Right hindlimb (tissue), 1 donor: ENCODE measurements around the gene BMP7.

Experiments
- DNase-seq: peaks from one replicate; pipeline ENCODE4 v3.0.0-alpha.2; 2018

Gene BMP7

GRCh38 chr20:57224641-57225138 is 41.8 kb downstream of the BMP7 start:
- peak; percentile 85 for DNase-seq

- DNase-seq: peak; percentile 76
Measured at GRCh38 chr20:57223648-57224489, 42.6 kb downstream of the BMP7 start.

- no peak for DNase-seq
Measured at GRCh38 chr20:57222631-57222950, 43.9 kb downstream of the BMP7 start.

- no peak for DNase-seq
Measured at GRCh38 chr20:57221916-57222630, 44.4 kb downstream of the BMP7 start.

GRCh38 chr20:57220337-57221145 is 45.9 kb downstream of the BMP7 start:
- peak; percentile 66 for DNase-seq

GRCh38 chr20:57219071-57219677 is 47.3 kb downstream of the BMP7 start:
- no peak for DNase-seq

GRCh38 chr20:57218489-57218888 is 48.0 kb downstream of the BMP7 start:
- DNase-seq: no peak

GRCh38 chr20:57217802-57218201 is 48.6 kb downstream of the BMP7 start:
- no peak for DNase-seq

- DNase-seq: no peak
Measured at GRCh38 chr20:57216669-57217068, 49.8 kb downstream of the BMP7 start.

GRCh38 chr20:57215826-57216471 is 50.5 kb downstream of the BMP7 start:
- no peak for DNase-seq

GRCh38 chr20:57215426-57215825 is 51.0 kb downstream of the BMP7 start:
- DNase-seq: no peak

GRCh38 chr20:57214948-57215347 is 51.5 kb downstream of the BMP7 start:
- DNase-seq: no peak

GRCh38 chr20:57214427-57214826 is 52.0 kb downstream of the BMP7 start:
- no peak for DNase-seq

GRCh38 chr20:57213924-57214323 is 52.5 kb downstream of the BMP7 start:
- DNase-seq: no peak

GRCh38 chr20:57213291-57213690 is 53.1 kb downstream of the BMP7 start:
- no peak for DNase-seq

- DNase-seq: peak; percentile 93
Measured at GRCh38 chr20:57212534-57213276, 53.7 kb downstream of the BMP7 start.

GRCh38 chr20:57211908-57212533 is 54.4 kb downstream of the BMP7 start:
- DNase-seq: peak; percentile 84

GRCh38 chr20:57211406-57211805 is 55.0 kb downstream of the BMP7 start:
- no peak for DNase-seq

GRCh38 chr20:57210911-57211280 is 55.5 kb downstream of the BMP7 start:
- no peak for DNase-seq

- DNase-seq: no peak
Measured at GRCh38 chr20:57210054-57210910, 56.2 kb downstream of the BMP7 start.
